HEK293 (cell line): ENCODE data around the gene DPYSL4.

Experiments used
- CTCF ChIA-PET: fragments of 350-600 bp; formaldehyde crosslinking; extraction: SDS; loops from one replicate; lab custom pipeline; 2021; ENCODE audit warnings: antibody characterized with exemption; lab: Yijun Ruan, JAX
- POLR2A ChIA-PET: fragments of 300-600 bp; formaldehyde crosslinking; extraction: SDS; loops from one replicate; lab custom pipeline; 2020; ENCODE audit warnings: antibody characterized with exemption, inconsistent platforms; lab: Yijun Ruan, JAX
- H3K27ac ChIP-seq: fragments of 200-500 bp; sonication (Bioruptor generic); 2 replicates; pipeline ENCODE4 v1.5.1; 2014; ENCODE audit warnings: low read depth, low read length, control low read depth, inconsistent platforms; ENCODE audit errors: extremely low read depth
- H3K36me3 ChIP-seq, 2 experiments: fragments of 200-500 bp in 1 of 2; sonication (Bioruptor generic) in 1 of 2; 1 replicate in 1 of 2; 2 replicates in 1 of 2; pipeline ENCODE4 v1.5.1; 2014 to 2017; ENCODE audit warnings: inconsistent platforms in 2 of 2, low read length in 2 of 2; ENCODE audit not compliant: control insufficient read depth in 2 of 2, insufficient read depth in 1 of 2
- H3K4me1 ChIP-seq: fragments of 200-500 bp; sonication (Bioruptor generic); 2 replicates; pipeline ENCODE4 v1.5.1; 2014; ENCODE audit warnings: mild to moderate bottlenecking, low read length, inconsistent platforms; ENCODE audit not compliant: control insufficient read depth, insufficient read depth
- H3K4me3 ChIP-seq: 2 replicates; pipeline ENCODE4 v1.5.1; 2011; ENCODE audit warnings: low read depth, mild to moderate bottlenecking, control low read depth, low read length, moderate library complexity
- H3K9me3 ChIP-seq: fragments of 200-500 bp; sonication (Bioruptor generic); 2 replicates; pipeline ENCODE4 v1.5.1; 2014; ENCODE audit warnings: low read depth, low read length, inconsistent platforms; ENCODE audit not compliant: control insufficient read depth, insufficient read depth
- REPIN1 ChIP-seq: fragments of 450-650 bp; formaldehyde crosslinking; IDR thresholded peaks from 2 replicates; pipeline ENCODE4 v1.5.1; 2017; ENCODE audit warnings: missing biosample characterization, missing genetic modification characterization, low read depth
- SCRT2 ChIP-seq: fragments of 450-650 bp; formaldehyde crosslinking; IDR thresholded peaks from 2 replicates; pipeline ENCODE4 v1.5.1; 2016; ENCODE audit warnings: missing biosample characterization, missing genetic modification characterization
- SETDB1 ChIP-seq: IDR thresholded peaks from one replicate; pipeline ENCODE4 v1.6.1; 2017; ENCODE audit warnings: mild to moderate bottlenecking, low read length, moderate library complexity, mixed read lengths; ENCODE audit not compliant: insufficient read length
- TCF7L2 ChIP-seq: IDR thresholded peaks from 2 replicates; pipeline ENCODE4 v1.6.1; 2011; ENCODE audit warnings: low read depth, mild to moderate bottlenecking, inconsistent platforms, low read length, moderate library complexity, borderline replicate concordance
- ZBTB49 ChIP-seq: fragments of 450-650 bp; formaldehyde crosslinking; IDR thresholded peaks from 2 replicates; pipeline ENCODE4 v1.5.1; 2016; ENCODE audit warnings: missing biosample characterization, missing genetic modification characterization, low read depth
- ZIC2 ChIP-seq: fragments of 450-650 bp; formaldehyde crosslinking; IDR thresholded peaks from 2 replicates; pipeline ENCODE4 v1.5.1; 2016; ENCODE audit warnings: missing biosample characterization, missing genetic modification characterization
- ZNF112 ChIP-seq: fragments of 450-650 bp; formaldehyde crosslinking; IDR thresholded peaks from 2 replicates; pipeline ENCODE4 v1.5.0; 2017; ENCODE audit warnings: missing biosample characterization, missing genetic modification characterization
- ZNF169 ChIP-seq: fragments of 450-650 bp; formaldehyde crosslinking; IDR thresholded peaks from 2 replicates; pipeline ENCODE4 v1.5.1; 2016; ENCODE audit warnings: missing biosample characterization, missing genetic modification characterization
- ZNF266 ChIP-seq: fragments of 450-650 bp; formaldehyde crosslinking; IDR thresholded peaks from 2 replicates; pipeline ENCODE4 v1.5.1; 2016; ENCODE audit warnings: missing biosample characterization, missing genetic modification characterization, low read depth
- ZNF335 ChIP-seq: fragments of 450-650 bp; formaldehyde crosslinking; conservative IDR thresholded peaks from 2 replicates; pipeline ENCODE4 v1.5.1; 2016; ENCODE audit warnings: missing biosample characterization, missing genetic modification characterization
- ZNF488 ChIP-seq: fragments of 450-650 bp; formaldehyde crosslinking; IDR thresholded peaks from 2 replicates; pipeline ENCODE4 v1.5.1; 2016; ENCODE audit warnings: missing biosample characterization, missing genetic modification characterization
- ZNF621 ChIP-seq: fragments of 450-650 bp; formaldehyde crosslinking; IDR thresholded peaks from 2 replicates; pipeline ENCODE4 v1.5.1; 2017; ENCODE audit warnings: missing biosample characterization, missing genetic modification characterization
- ZNF624 ChIP-seq: fragments of 450-650 bp; formaldehyde crosslinking; IDR thresholded peaks from 2 replicates; pipeline ENCODE4 v1.5.1; 2017; ENCODE audit warnings: missing biosample characterization, missing genetic modification characterization
- ZNF626 ChIP-seq: fragments of 450-650 bp; sonication (Bioruptor Pico); formaldehyde crosslinking; IDR thresholded peaks from 2 replicates; pipeline ENCODE4 v1.5.1; 2018; ENCODE audit warnings: missing biosample characterization, missing genetic modification characterization, inconsistent platforms
- ZNF692 ChIP-seq: fragments of 450-650 bp; formaldehyde crosslinking; IDR thresholded peaks from 2 replicates; pipeline ENCODE4 v1.5.1; 2016; ENCODE audit warnings: missing biosample characterization, missing genetic modification characterization
- ZNF747 ChIP-seq: fragments of 450-650 bp; formaldehyde crosslinking; IDR thresholded peaks from 2 replicates; pipeline ENCODE4 v1.5.1; 2016; ENCODE audit warnings: missing biosample characterization, missing genetic modification characterization
- ZSCAN4 ChIP-seq: fragments of 450-650 bp; formaldehyde crosslinking; IDR thresholded peaks from 2 replicates; pipeline ENCODE4 v1.5.1; 2017; ENCODE audit warnings: missing biosample characterization, missing genetic modification characterization
- ZXDB ChIP-seq: fragments of 450-650 bp; formaldehyde crosslinking; IDR thresholded peaks from 2 replicates; pipeline ENCODE4 v1.5.1; 2016; ENCODE audit warnings: missing biosample characterization, missing genetic modification characterization

The DPYSL4 gene

GRCh38 chr10:132141076-132141475, 45.7 kb upstream of the DPYSL4 start:
- no peaks in the 10 kb centered on the region for H3K9me3 ChIP-seq
- ChIA-PET CTCF (interaction anchor here (1.1 kb wide), 1 partner anchor 101 kb away, joined by 3 read pairs; no protein-coding TSS in a partner anchor), POLR2A (no interaction called here)
- no peaks in the 10 kb centered on the region for H3K36me3 ChIP-seq
- no peak overlapping the region for H3K4me3 ChIP-seq
- H3K4me1 ChIP-seq: no peaks in the 10 kb centered on the region
- no peak for TF ChIP-seq ZNF626 (tag by site-specific recombination)
- TF ChIP-seq ZBTB49 (tag by site-specific recombination): no peak
- no peak for TF ChIP-seq ZNF692
- TF ChIP-seq REPIN1 (tag by site-specific recombination): no peak
- TF ChIP-seq ZSCAN4 (tag by site-specific recombination): no peak
- no peak for TF ChIP-seq ZIC2 (tag by site-specific recombination)
- TF ChIP-seq SETDB1: no peak
- no peak for TF ChIP-seq ZNF335 (tag by site-specific recombination)
- TF ChIP-seq SCRT2 (tag by site-specific recombination): no peak
- TF ChIP-seq ZXDB: no peak
- no peak for TF ChIP-seq ZNF624
- TF ChIP-seq ZNF112 (tag by site-specific recombination): no peak
- TF ChIP-seq TCF7L2: no peak
- TF ChIP-seq ZNF747 (tag by site-specific recombination): no peak
- no peak for TF ChIP-seq ZNF488 (tag by site-specific recombination)
- TF ChIP-seq ZNF266 (tag by site-specific recombination): no peak
- H3K27ac ChIP-seq: no peak overlapping the region

- no peak for TF ChIP-seq ZNF169 (tag by site-specific recombination)
- no peak for TF ChIP-seq ZNF621 (tag by site-specific recombination)
- H3K4me1 ChIP-seq: no peaks in the 10 kb centered on the region
- POLR2A ChIA-PET: no interaction called here
- no peak overlapping the region for H3K27ac ChIP-seq
- CTCF ChIA-PET: interaction anchor here (0.6 to 1.6 kb wide), 13 partner anchors 11 to 690 kb away, joined by 3 to 7 read pairs (median 3); partner anchors contain the start of gene PPP2R2D
- no peaks in the 10 kb centered on the region for H3K9me3 ChIP-seq
- H3K4me3 ChIP-seq: no peak overlapping the region
- no peaks in the 10 kb centered on the region for H3K36me3 ChIP-seq
These were observed 45.0 kb upstream of the DPYSL4 start for GRCh38 chr10:132141526-132142395.
